Tibial nerve (tissue), 4 donors: Measurements from ENCODE around the gene MAML2. TPM values are rescaled to one million over a fixed set of nuclear protein-coding genes. Genes with fewer than 3 reads are reported as not detected.
A peak's percentile ranks its signal among the peaks of the same experiment; 100 is the strongest.
"Not testable (repeated sequence)": the region's sequence is repeated elsewhere in the genome, so short reads cannot be mapped to it uniquely, and the experiment has no call there.

Experiments used
- DNase-seq, 2 donors: peaks; one replicate each; pipeline ENCODE4 v3.0.0-alpha.2; 2019; ENCODE audit warnings: low spot score in 2 of 2
- H3K27ac ChIP-seq, 4 donors: fragments of 200-600 bp; sonication (generic) in 3 of 4; one replicate each; pipeline ENCODE4 v1.5.1; 2017 to 2019; ENCODE audit warnings: mild to moderate bottlenecking in 1 of 4
- H3K27me3 ChIP-seq, 2 donors: fragments of 200-600 bp; sonication (generic) in 1 of 2; one replicate each; pipeline versions ENCODE4 v1.5.1 to v1.6.0; 2017 to 2019
- H3K36me3 ChIP-seq, 3 donors: fragments of 200-600 bp; sonication (generic); one replicate each; pipeline ENCODE4 v1.5.1; 2018 to 2019
- H3K4me1 ChIP-seq, 4 donors: fragments of 200-600 bp; sonication (generic) in 3 of 4; one replicate each; pipeline ENCODE4 v1.5.1; 2017 to 2019
- H3K4me3 ChIP-seq, 4 donors: fragments of 200-600 bp; sonication (generic) in 3 of 4; one replicate each; pipeline ENCODE4 v1.5.1; 2017 to 2019; ENCODE audit warnings: mild to moderate bottlenecking in 1 of 4, moderate library complexity in 1 of 4
- H3K9me3 ChIP-seq, 4 donors: fragments of 200-600 bp; sonication (generic) in 3 of 4; one replicate each; pipeline ENCODE4 v1.5.1; 2017 to 2019
- EP300 ChIP-seq, 2 donors: sonication (generic); formaldehyde crosslinking; IDR thresholded peaks; one replicate each; pipeline ENCODE4 v1.6.1; 2017; ENCODE audit warnings: antibody characterized with exemption in 2 of 2, mild to moderate bottlenecking in 1 of 2
- POLR2A ChIP-seq, 2 donors: fragments of 450-650 bp; IDR thresholded peaks; one replicate each; pipeline ENCODE4 v1.6.1; 2017; ENCODE audit warnings: antibody characterized with exemption in 2 of 2, mild to moderate bottlenecking in 2 of 2, moderate library complexity in 2 of 2
- WGBS, 2 donors: methylation state at CpG; one replicate each; pipeline ENCODE4 v1.1.5; 2018; 5-methylcytosine and 5-hydroxymethylcytosine counted together
- total RNA-seq, 4 donors: library from RNA; depleted of rRNA; stranded (reverse); fragments of >200 nt; gene quantifications; one replicate each; pipeline ENCODE4 v1.1.0, GENCODE V29; 2016
- TF ChIP-seq, protein P1 (sequence below), 5 experiments: fragments of 200-600 bp in 3 of 5; fragments of 450-650 bp in 2 of 5; sonication (generic) in 3 of 5; IDR thresholded peaks; one replicate each; pipeline ENCODE4 v1.5.1; 2016 to 2019; ENCODE audit warnings: antibody characterized with exemption in 5 of 5, mild to moderate bottlenecking in 3 of 5, moderate library complexity in 2 of 5

MAML2 gene
- total RNA-seq, 4 donors from 2014 or later, result 20.5 to 38.4 (median 27.9) TPM

DNA sequence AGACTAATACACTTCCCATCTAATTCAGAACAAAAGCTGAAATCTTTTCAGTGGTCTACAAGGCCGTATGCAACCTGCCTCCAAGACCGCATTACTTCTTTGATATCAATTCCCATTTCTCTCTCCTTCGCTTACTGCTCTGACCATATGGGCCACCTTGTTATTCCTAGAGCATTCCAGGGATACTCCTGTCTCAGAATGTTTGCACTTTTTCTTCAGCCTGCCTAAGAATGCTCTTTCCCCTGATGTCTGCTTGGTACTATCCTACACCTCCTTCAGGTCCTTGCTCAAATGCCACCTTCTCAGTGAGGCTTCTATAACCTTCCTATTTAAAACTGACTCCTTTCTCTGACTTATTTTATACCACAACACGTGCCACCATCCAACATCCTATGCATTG, 71.2 kb downstream of the MAML2 start:
- TF ChIP-seq EP300 (IDR thresholded peaks at IDR 0.05) (no peak), POLR2A (IDR thresholded peaks at IDR 0.05) (no peak)
- TF ChIP-seq, protein P1, sequence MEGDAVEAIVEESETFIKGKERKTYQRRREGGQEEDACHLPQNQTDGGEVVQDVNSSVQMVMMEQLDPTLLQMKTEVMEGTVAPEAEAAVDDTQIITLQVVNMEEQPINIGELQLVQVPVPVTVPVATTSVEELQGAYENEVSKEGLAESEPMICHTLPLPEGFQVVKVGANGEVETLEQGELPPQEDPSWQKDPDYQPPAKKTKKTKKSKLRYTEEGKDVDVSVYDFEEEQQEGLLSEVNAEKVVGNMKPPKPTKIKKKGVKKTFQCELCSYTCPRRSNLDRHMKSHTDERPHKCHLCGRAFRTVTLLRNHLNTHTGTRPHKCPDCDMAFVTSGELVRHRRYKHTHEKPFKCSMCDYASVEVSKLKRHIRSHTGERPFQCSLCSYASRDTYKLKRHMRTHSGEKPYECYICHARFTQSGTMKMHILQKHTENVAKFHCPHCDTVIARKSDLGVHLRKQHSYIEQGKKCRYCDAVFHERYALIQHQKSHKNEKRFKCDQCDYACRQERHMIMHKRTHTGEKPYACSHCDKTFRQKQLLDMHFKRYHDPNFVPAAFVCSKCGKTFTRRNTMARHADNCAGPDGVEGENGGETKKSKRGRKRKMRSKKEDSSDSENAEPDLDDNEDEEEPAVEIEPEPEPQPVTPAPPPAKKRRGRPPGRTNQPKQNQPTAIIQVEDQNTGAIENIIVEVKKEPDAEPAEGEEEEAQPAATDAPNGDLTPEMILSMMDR (IDR thresholded peaks at IDR 0.05), result no peak
- Histone ChIP-seq H3K27me3 (no peaks in the 10 kb centered on the region), H3K27ac (no peak overlapping the region), H3K4me1 (peaks cover 0 to 30% (median 10%) of the 10 kb centered on the region in 4 donors), H3K4me3 (no peak overlapping the region), H3K9me3 (no peaks in the 10 kb centered on the region), H3K36me3 (peaks cover 0 to 9% (median 0%) of the 10 kb centered on the region in 3 donors)
- no peak for DNase-seq
- WGBS, 2 donors, result 95 to 97% methylated on average over 4 of the region's 4 CpGs

DNA sequence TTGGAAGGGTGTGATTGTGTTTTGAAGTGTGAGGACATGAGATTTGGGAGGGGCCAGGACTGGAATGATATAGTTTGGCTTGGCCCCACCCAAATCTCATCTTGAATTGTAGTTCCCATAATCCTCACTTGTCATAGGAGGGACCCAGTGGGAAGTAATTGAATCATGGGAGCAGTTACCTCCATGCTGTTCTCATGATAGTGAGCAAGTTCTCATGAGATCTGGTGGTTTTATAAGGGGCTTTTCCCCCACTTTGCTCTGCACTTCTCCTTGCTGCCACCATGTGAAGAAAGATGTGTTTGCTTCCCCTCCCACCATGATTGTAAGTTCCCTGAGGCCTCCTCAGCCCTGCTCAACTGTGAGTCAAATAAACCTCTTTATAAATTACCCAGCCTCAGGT, 71.6 kb downstream of the MAML2 start:
- H3K9me3 ChIP-seq, H3K27ac ChIP-seq, H3K36me3 ChIP-seq, DNase-seq, H3K4me3 ChIP-seq, H3K27me3 ChIP-seq: not testable (repeated sequence)
- H3K4me1 ChIP-seq, result peaks cover 0 to 32% (median 10%) of the 10 kb centered on the region in 4 donors

DNA sequence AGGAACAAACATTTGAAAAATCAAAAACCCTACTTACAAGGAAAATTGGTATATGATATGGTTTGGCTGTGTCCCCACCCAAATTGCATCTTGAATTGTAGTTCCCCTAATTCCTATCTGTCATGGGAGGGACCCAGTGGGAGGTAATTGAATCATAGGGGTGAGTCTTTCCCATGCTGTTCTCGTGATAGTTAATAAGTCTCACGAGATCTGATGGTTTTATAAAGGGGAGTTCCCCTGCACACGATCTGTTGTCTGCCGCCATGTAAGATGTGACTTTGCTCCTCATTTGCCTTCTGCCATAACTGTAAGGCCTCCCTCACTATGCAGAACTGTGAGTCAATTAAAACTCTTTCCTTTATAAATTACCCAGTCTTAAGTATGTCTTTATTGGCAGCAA, 74.5 kb downstream of the MAML2 start:
- not testable (repeated sequence) for DNase-seq, H3K27ac ChIP-seq, H3K36me3 ChIP-seq, H3K4me3 ChIP-seq, H3K27me3 ChIP-seq, H3K9me3 ChIP-seq
- H3K4me1 ChIP-seq, result peaks cover 0 to 54% (median 21%) of the 10 kb centered on the region in 4 donors
- WGBS, 2 donors, result 86 to 89% methylated on average over 4 of the region's 4 CpGs

DNA sequence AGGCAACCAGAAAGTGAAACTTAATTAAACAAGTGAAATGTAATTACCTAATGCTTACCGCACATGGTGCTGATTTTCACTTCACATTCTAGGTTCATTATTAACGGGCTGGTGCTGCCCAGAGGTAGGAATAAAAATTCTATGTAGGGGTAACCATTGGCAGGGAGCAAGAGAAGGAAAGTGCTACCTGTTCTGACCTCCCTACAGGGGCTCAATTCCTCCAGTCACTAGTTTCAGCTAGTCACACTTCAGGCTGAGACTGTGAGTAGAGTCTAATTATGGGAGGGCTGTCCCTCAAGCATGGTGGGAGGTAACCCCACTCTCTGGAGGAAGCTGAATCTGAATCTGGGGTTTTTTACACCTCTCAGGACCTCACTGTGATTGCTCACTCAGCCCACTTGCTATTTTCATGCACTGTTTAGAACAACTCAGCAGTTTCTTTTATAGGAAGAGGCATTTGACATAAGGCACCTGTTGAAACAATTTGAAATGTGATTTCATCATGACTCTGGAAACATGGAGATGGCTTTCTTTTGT, 75.4 kb downstream of the MAML2 start:
- peaks cover 0 to 9% (median 0%) of the 10 kb centered on the region in 3 donors for H3K36me3 ChIP-seq
- H3K4me1 ChIP-seq, result peaks cover 0 to 54% (median 23%) of the 10 kb centered on the region in 4 donors
- peak overlapping the region in 3 of 4 donors; percentile 30 to 61 (median 55) for H3K27ac ChIP-seq

DNA sequence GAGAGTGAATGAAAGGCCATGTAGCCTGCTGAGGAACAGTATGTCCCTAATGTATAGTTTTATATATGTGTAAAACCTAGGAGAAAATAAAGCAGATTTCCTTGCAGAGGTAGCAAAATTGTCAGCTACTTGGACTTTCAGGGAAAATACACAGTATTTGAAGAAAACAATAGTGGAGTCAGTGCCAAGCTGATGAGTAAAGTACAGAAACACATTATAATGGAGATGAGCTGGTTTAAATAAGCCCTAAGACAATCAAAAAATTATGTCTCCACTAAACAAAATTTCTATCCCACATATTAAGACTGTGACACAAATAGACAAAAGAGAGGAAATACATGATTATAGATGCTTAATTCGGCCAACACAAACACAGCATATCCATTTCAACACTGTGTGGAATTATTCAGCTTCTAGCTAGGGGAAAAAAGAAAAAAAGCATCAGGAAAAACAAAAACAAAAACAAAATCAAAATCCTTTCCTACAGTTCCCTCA, 75.9 kb downstream of the MAML2 start:
- H3K9me3 ChIP-seq, result no peaks in the 10 kb centered on the region
- TF ChIP-seq, protein P1 (IDR thresholded peaks at IDR 0.05), result no peak
- TF ChIP-seq POLR2A (IDR thresholded peaks at IDR 0.05) (no peak), EP300 (IDR thresholded peaks at IDR 0.05) (no peak)
- 37 to 38% methylated on average over 1 of the region's 1 CpG for WGBS, 2 donors

More for the DNA sequence above, 75.4 kb downstream of the MAML2 start:
- TF ChIP-seq, protein P1 (IDR thresholded peaks at IDR 0.05), result no peak
- TF ChIP-seq POLR2A (IDR thresholded peaks at IDR 0.05) (no peak), EP300 (IDR thresholded peaks at IDR 0.05) (no peak)
- DNase-seq, result no peak
- WGBS, 2 donors, result 47 to 64% methylated on average over 2 of the region's 2 CpGs
- H3K9me3 ChIP-seq, result no peaks in the 10 kb centered on the region
- no peak overlapping the region for H3K4me3 ChIP-seq
- H3K27me3 ChIP-seq, result no peaks in the 10 kb centered on the region

DNA sequence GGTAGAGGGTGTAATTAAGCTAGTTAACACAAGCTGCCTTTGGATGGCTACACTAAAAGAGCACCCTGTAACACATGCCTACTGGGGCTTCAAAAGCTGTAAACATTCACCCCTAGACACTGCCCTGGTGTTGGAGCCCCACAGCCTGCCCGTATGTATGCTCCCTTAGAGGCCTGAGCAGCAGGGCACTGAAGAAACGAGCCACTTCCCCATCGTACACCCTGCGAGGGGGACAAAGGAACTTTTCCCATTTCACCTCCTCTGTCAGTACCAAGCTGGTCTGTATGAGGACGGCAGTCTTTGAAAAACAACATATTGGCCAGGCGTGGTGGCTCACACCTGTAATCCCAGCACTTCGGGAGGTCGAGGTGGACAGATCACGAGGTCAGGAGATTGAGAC, 77.0 kb downstream of the MAML2 start:
- Histone ChIP-seq H3K4me1 (peaks cover 0 to 58% (median 23%) of the 10 kb centered on the region in 4 donors), H3K27ac (peak overlapping the region in 2 of 4 donors; percentile 21 to 73)
- 76 to 84% methylated on average over 9 of the region's 9 CpGs for WGBS, 2 donors

More for the DNA sequence above, 75.9 kb downstream of the MAML2 start:
- H3K36me3 ChIP-seq, result peaks cover 0 to 9% (median 0%) of the 10 kb centered on the region in 3 donors
- peaks cover 0 to 58% (median 23%) of the 10 kb centered on the region in 4 donors for H3K4me1 ChIP-seq
- H3K4me3 ChIP-seq, result no peak overlapping the region
- no peaks in the 10 kb centered on the region for H3K27me3 ChIP-seq
- H3K27ac ChIP-seq, result peak overlapping the region in 3 of 4 donors; percentile 30 to 61 (median 55)
- DNase-seq, result no peak

More for the DNA sequence above, 77.0 kb downstream of the MAML2 start:
- no peaks in the 10 kb centered on the region for H3K27me3 ChIP-seq
- peaks cover 0 to 8% (median 0%) of the 10 kb centered on the region in 3 donors for H3K36me3 ChIP-seq
- TF ChIP-seq EP300 (IDR thresholded peaks at IDR 0.05) (no peak), POLR2A (IDR thresholded peaks at IDR 0.05) (no peak)
- TF ChIP-seq, protein P1 (IDR thresholded peaks at IDR 0.05), result no peak
- no peak overlapping the region for H3K4me3 ChIP-seq
- no peak for DNase-seq
- no peaks in the 10 kb centered on the region for H3K9me3 ChIP-seq
